H1 (cell line): ENCODE results near the gene FKBP1A. TPM values are rescaled to one million over a fixed set of nuclear protein-coding genes. Genes with fewer than 3 reads are reported as not detected.
A peak's percentile ranks its signal among the peaks of the same experiment; 100 is the strongest.

Source experiments
- CTCF ChIA-PET: fragments of 300-600 bp; sonication (Branson Sonifier 250); formaldehyde crosslinking; loops from one replicate; lab custom pipeline; 2021; ENCODE audit not compliant: partially characterized antibody; lab: Charles Lee
- POLR2A ChIA-PET: fragments of 300-600 bp; sonication (Branson Sonifier 250); formaldehyde crosslinking; loops from one replicate; lab custom pipeline; 2021; ENCODE audit warnings: inconsistent platforms; ENCODE audit not compliant: partially characterized antibody; lab: Charles Lee
- DNase-seq, 2 experiments: peaks; one replicate each; pipeline versions ENCODE4 v3.0.0 to v3.0.0-alpha.2; 2010 to 2022; ENCODE audit warnings: low spot score in 2 of 2, low read depth in 1 of 2, mixed read lengths in 1 of 2
- FAIRE-seq: peaks from 2 replicates; lab custom pipeline; 2011; peaks lifted over from hg19 to GRCh38; lab: Jason Lieb, UNC
- H2AFZ ChIP-seq: 2 replicates; pipeline ENCODE4 v1.8.1; 2012; ENCODE audit warnings: low read length, inconsistent platforms
- H2AK5ac ChIP-seq: 2 replicates; pipeline ENCODE4 v1.6.1; 2013; ENCODE audit warnings: low read depth, low read length
- H2BK120ac ChIP-seq: replicated peaks from 2 replicates; pipeline ENCODE3; 2013; ENCODE audit warnings: low read depth, low read length, inconsistent platforms
- H2BK12ac ChIP-seq: 2 replicates; pipeline ENCODE4 v1.6.1; 2013; ENCODE audit warnings: low read depth, low read length
- H2BK15ac ChIP-seq: 2 replicates; pipeline ENCODE4 v1.6.1; 2013; ENCODE audit warnings: low read length
- H2BK20ac ChIP-seq: 2 replicates; pipeline ENCODE4 v1.6.1; 2013; ENCODE audit warnings: low read length
- H2BK5ac ChIP-seq: 2 replicates; pipeline ENCODE4 v1.6.1; 2013; ENCODE audit warnings: low read depth, low read length
- H3K14ac ChIP-seq: 2 replicates; pipeline ENCODE4 v1.6.1; 2013; ENCODE audit warnings: inconsistent platforms; ENCODE audit not compliant: insufficient read length
- H3K18ac ChIP-seq: 2 replicates; pipeline ENCODE4 v1.6.1; 2013; ENCODE audit warnings: low read length; ENCODE audit errors: extremely low read depth
- H3K23ac ChIP-seq: 2 replicates; pipeline ENCODE4 v1.6.1; 2013; ENCODE audit warnings: inconsistent platforms; ENCODE audit not compliant: insufficient read length
- H3K23me2 ChIP-seq: 2 replicates; pipeline ENCODE4 v1.6.1; 2013; ENCODE audit warnings: low read depth, low read length
- H3K27ac ChIP-seq: 2 replicates; pipeline ENCODE4 v1.6.1; 2011; ENCODE audit warnings: low read depth, low read length, inconsistent platforms
- H3K27me3 ChIP-seq, 4 experiments: replicated peaks in 1 of 4; 1 replicate in 1 of 4; 2 replicates in 3 of 4; pipeline versions ENCODE4 v1.6.1 to v1.8.1; 2011 to 2013; ENCODE audit warnings: low read length in 3 of 4, mild to moderate bottlenecking in 3 of 4, inconsistent platforms in 2 of 4, mixed read lengths in 2 of 4, moderate library complexity in 1 of 4; ENCODE audit not compliant: control insufficient read depth in 3 of 4, insufficient read depth in 3 of 4; ENCODE audit errors: extremely low read depth in 1 of 4
- H3K36me3 ChIP-seq, 4 experiments: 2 replicates each; pipeline versions ENCODE4 v1.6.1 to v1.8.1; 2011 to 2013; ENCODE audit warnings: mild to moderate bottlenecking in 4 of 4, low read length in 3 of 4, moderate library complexity in 2 of 4, control low read depth in 1 of 4, inconsistent platforms in 1 of 4; ENCODE audit not compliant: insufficient read depth in 4 of 4, control insufficient read depth in 2 of 4
- H3K4ac ChIP-seq: replicated peaks from 2 replicates; pipeline ENCODE3; 2013; ENCODE audit warnings: low read length, low read depth, mixed read lengths, inconsistent platforms; ENCODE audit not compliant: insufficient read length
- H3K4me1 ChIP-seq, 4 experiments: replicated peaks in 1 of 4; 1 replicate in 1 of 4; 2 replicates in 3 of 4; pipeline versions ENCODE4 v1.6.1 to v1.8.1; 2011 to 2013; ENCODE audit warnings: low read length in 3 of 4, inconsistent platforms in 2 of 4, mixed read lengths in 1 of 4; ENCODE audit not compliant: insufficient read depth in 4 of 4, control insufficient read depth in 3 of 4
- H3K4me2 ChIP-seq, 2 experiments: 2 replicates each; pipeline versions ENCODE4 v1.6.1 to v1.8.1; 2011 to 2013; ENCODE audit warnings: low read depth in 2 of 2, low read length in 2 of 2, control low read depth in 1 of 2, inconsistent platforms in 1 of 2, mild to moderate bottlenecking in 1 of 2; ENCODE audit not compliant: insufficient read depth in 1 of 2
- H3K4me3 ChIP-seq, 4 experiments: fragments of 200-600, 300-600 bp in 1 of 4; sonication (generic), shearing (Covaris generic), sonication (Bioruptor Twin) in 1 of 4; 2 replicates each; pipeline versions ENCODE4 v1.5.1 to v1.8.1; 2011 to 2016; ENCODE audit warnings: low read length in 4 of 4, low read depth in 3 of 4, control low read depth in 2 of 4, inconsistent platforms in 2 of 4, mild to moderate bottlenecking in 2 of 4, mixed read lengths in 1 of 4, moderate library complexity in 1 of 4; ENCODE audit not compliant: insufficient read depth in 2 of 4; ENCODE audit errors: extremely low read depth in 1 of 4
- H3K56ac ChIP-seq: replicated peaks from 2 replicates; pipeline ENCODE3; 2013; ENCODE audit warnings: low read depth, mild to moderate bottlenecking, mixed read lengths, low read length, inconsistent platforms; ENCODE audit not compliant: insufficient read length
- H3K79me1 ChIP-seq: 2 replicates; pipeline ENCODE4 v1.6.1; 2013; ENCODE audit warnings: low read depth, low read length, control low read depth
- H3K79me2 ChIP-seq, 2 experiments: 2 replicates each; pipeline versions ENCODE4 v1.6.1 to v1.8.1; 2012 to 2013; ENCODE audit warnings: low read length in 2 of 2, mild to moderate bottlenecking in 2 of 2, inconsistent platforms in 1 of 2; ENCODE audit not compliant: insufficient read depth in 2 of 2, control insufficient read depth in 1 of 2
- H3K9ac ChIP-seq, 4 experiments: replicated peaks in 1 of 4; 1 replicate in 1 of 4; 2 replicates in 3 of 4; pipeline versions ENCODE4 v1.6.1 to v1.8.1; 2011 to 2013; ENCODE audit warnings: low read depth in 3 of 4, low read length in 3 of 4, control low read depth in 2 of 4, mild to moderate bottlenecking in 2 of 4, moderate library complexity in 2 of 4, inconsistent platforms in 1 of 4; ENCODE audit errors: extremely low read depth in 1 of 4
- H3K9me3 ChIP-seq, 2 experiments: 2 replicates each; pipeline versions ENCODE4 v1.6.1 to v1.8.1; 2012 to 2013; ENCODE audit warnings: mild to moderate bottlenecking in 2 of 2, moderate library complexity in 2 of 2, control low read depth in 1 of 2, inconsistent platforms in 1 of 2, low read depth in 1 of 2, low read length in 1 of 2, mixed read lengths in 1 of 2; ENCODE audit not compliant: insufficient read depth in 2 of 2
- H4K20me1 ChIP-seq, 2 experiments: replicated peaks in 1 of 2; 2 replicates each; pipeline versions ENCODE3 to v1.8.1; 2011 to 2013; ENCODE audit warnings: inconsistent platforms in 2 of 2, low read length in 2 of 2, mild to moderate bottlenecking in 1 of 2; ENCODE audit not compliant: insufficient read depth in 2 of 2, control insufficient read depth in 1 of 2
- H4K5ac ChIP-seq: 2 replicates; pipeline ENCODE4 v1.6.1; 2013; ENCODE audit warnings: low read length, low read depth, mixed read lengths, inconsistent platforms; ENCODE audit not compliant: insufficient read length
- H4K8ac ChIP-seq: 2 replicates; pipeline ENCODE4 v1.8.0; 2013; ENCODE audit warnings: mild to moderate bottlenecking, moderate library complexity, low read length, inconsistent platforms; ENCODE audit not compliant: insufficient read depth; ENCODE audit errors: extremely low read depth
- H4K91ac ChIP-seq: replicated peaks from 2 replicates; pipeline ENCODE3; 2013; ENCODE audit warnings: low read length, mixed read lengths, inconsistent platforms; ENCODE audit not compliant: insufficient read length
- ATF2 ChIP-seq: IDR thresholded peaks from 2 replicates; pipeline ENCODE4 v1.6.1; 2012; ENCODE audit warnings: low read length, inconsistent platforms
- CBX8 ChIP-seq: fragments of 300-800, 300-1000 bp; sonication (generic); IDR thresholded peaks from 2 replicates; pipeline ENCODE4 v1.7.1; 2016; ENCODE audit warnings: low read depth, low read length, borderline replicate concordance
- PHF8 ChIP-seq: fragments of 200-600 bp; sonication (generic); conservative IDR thresholded peaks from 2 replicates; pipeline ENCODE4 v1.7.1; 2012; ENCODE audit warnings: low read depth, mild to moderate bottlenecking, inconsistent platforms, low read length, moderate library complexity
- RAD21 ChIP-seq, 2 experiments: IDR thresholded peaks in 1 of 2; conservative IDR thresholded peaks in 1 of 2; 2 replicates each; pipeline ENCODE4 v1.6.1; 2011; ENCODE audit warnings: low read depth in 2 of 2, low read length in 2 of 2, improper control_type of control experiment in 1 of 2, inconsistent platforms in 1 of 2, mild to moderate bottlenecking in 1 of 2, moderate library complexity in 1 of 2
- SRF ChIP-seq: IDR thresholded peaks from 2 replicates; pipeline ENCODE4 v1.6.1; 2011; ENCODE audit warnings: mild to moderate bottlenecking, low read depth, low read length, moderate library complexity
- SUZ12 ChIP-seq: fragments of 200-600 bp; sonication (generic); IDR thresholded peaks from 2 replicates; pipeline ENCODE4 v1.6.1; 2012; ENCODE audit warnings: mild to moderate bottlenecking, inconsistent platforms, low read length, moderate library complexity, mixed read lengths
- TBP ChIP-seq: IDR thresholded peaks from 2 replicates; pipeline ENCODE4 v1.6.1; 2011; ENCODE audit warnings: low read depth, low read length, improper control_type of control experiment
- YY1 ChIP-seq: IDR thresholded peaks from 2 replicates; pipeline ENCODE4 v1.6.1; 2011; ENCODE audit warnings: low read depth, mild to moderate bottlenecking, low read length
- ZNF274 ChIP-seq: IDR thresholded peaks from 2 replicates; pipeline ENCODE4 v1.7.0; 2012; ENCODE audit warnings: low read length, borderline replicate concordance; ENCODE audit errors: extremely low read depth
- WGBS, 2 experiments: shearing (Covaris generic) in 1 of 2; methylation state at CpG; one replicate each; pipeline versions ENCODE4 v1.1.6 to v1.1.7; 2013 to 2015; ENCODE audit warnings: low lambda C conversion rate in 2 of 2, mixed read lengths in 2 of 2, inconsistent platforms in 1 of 2, low coverage in 1 of 2, missing lambda C conversion rate in 1 of 2; ENCODE audit not compliant: insufficient replicate concordance in 2 of 2, insufficient coverage in 1 of 2, insufficient read length in 1 of 2; ENCODE audit errors: extremely low coverage in 1 of 2, missing lambda C conversion rate in 1 of 2; 5-methylcytosine and 5-hydroxymethylcytosine counted together
- polyA plus RNA-seq, 7 experiments: library from polyadenylated mRNA; depleted of rRNA in 3 of 7; stranded (reverse) in 5 of 7; unstranded in 2 of 7; fragments of >200 nt in 5 of 7; fragments of 200-250 nt in 2 of 7; gene quantifications; 1 replicate in 5 of 7; 2 replicates in 1 of 7; 4 replicates in 1 of 7; pipeline versions ENCODE4 v1.2.1 to v1.2.3, GENCODE V29; 2011 to 2013; ENCODE audit warnings: missing spikeins in 2 of 7, mixed read lengths in 2 of 7
- total RNA-seq: library from RNA; stranded (reverse); fragmentation: NEBNext Ultra II Directional; extraction: Animal tissue kit (Norgen Biotek cat#: 25700); gene quantifications from 2 replicates; pipeline ENCODE4 v1.2.1, GENCODE V29; 2021

The FKBP1A gene
- total and polyA plus RNA-seq, 2 of the 8 experiments (the other 6 are each of a cell fraction or from before 2014, with no cell fraction given), result 250 to 685 TPM

- FAIRE-seq (no peak), DNase-seq (peak in 1 of 2 experiments; percentile 34)
- no peak within 1 kb of the TSS; a peak in 1 of 7 replicates for H3K9ac ChIP-seq
- H2BK12ac ChIP-seq, result no peak within 1 kb of the TSS
- H3K4me1 ChIP-seq, result peaks cover 2 to 13% (median 5%) of the 10 kb centered on the region in 4 experiments; a peak in 6 of 7 replicates
- H3K4me3 ChIP-seq, result no peak within 1 kb of the TSS
- WGBS, 2 experiments, result 94% methylated on average over 8 of the region's 8 CpGs; no CpG with 5 or more reads in 1 of the 2 experiments
- ChIA-PET CTCF (interaction anchor here (1.0 to 3.5 kb wide), 4 partner anchors 10 to 175 kb away, joined by 3 to 13 read pairs (median 4); no protein-coding TSS in a partner anchor), POLR2A (interaction anchor here (0.6 to 6.5 kb wide), 8 partner anchors 9 to 122 kb away, joined by 3 to 34 read pairs (median 3); no protein-coding TSS in a partner anchor)
- H4K91ac ChIP-seq, result no peak within 1 kb of the TSS
- no peak within 1 kb of the TSS for H2BK15ac ChIP-seq
- TF ChIP-seq RAD21 (IDR thresholded peaks at IDR 0.05 in 1 of 2, conservative IDR thresholded peaks at IDR 0.05 in 1 of 2; ENCODE audit: low read depth in 2 of 2, low read length in 2 of 2) (no peak), SUZ12 (no peak), YY1 (no peak), SRF (no peak), CBX8 (no peak), TBP (no peak), ATF2 (no peak), ZNF274 (no peak), PHF8 (no peak)
- H3K36me3 ChIP-seq, result peaks cover 0 to 3% (median 1%) of the 10 kb centered on the region in 4 experiments; a peak in 1 of 8 replicates
- H2BK5ac ChIP-seq, result no peak within 1 kb of the TSS
- no peak within 1 kb of the TSS for H3K23ac ChIP-seq
- no peak within 1 kb of the TSS for H3K14ac ChIP-seq
- H4K5ac ChIP-seq, result no peak within 1 kb of the TSS
- H3K4me2 ChIP-seq, result no peak within 1 kb of the TSS
- peaks cover 10% of the 10 kb centered on the region for H3K23me2 ChIP-seq
- peaks cover 4 to 36% of the 10 kb centered on the region in 2 experiments for H4K20me1 ChIP-seq
- no peak within 1 kb of the TSS for H2AFZ ChIP-seq
- H3K27me3 ChIP-seq, result no peaks in the 10 kb centered on the region
- H3K9me3 ChIP-seq, result no peaks in the 10 kb centered on the region
- no peak within 1 kb of the TSS for H3K18ac ChIP-seq
- no peak within 1 kb of the TSS for H3K56ac ChIP-seq
- H3K4ac ChIP-seq, result no peak within 1 kb of the TSS
- H3K79me2 ChIP-seq, result peaks cover 22 to 53% of the 10 kb centered on the region in 2 experiments
- H3K27ac ChIP-seq, result no peak within 1 kb of the TSS
- no peak within 1 kb of the TSS for H2AK5ac ChIP-seq
- H3K79me1 ChIP-seq, result peaks cover 36% of the 10 kb centered on the region
- peak within 1 kb of the TSS; percentile 60; the same call in 1 of the 2 replicates for H4K8ac ChIP-seq
- no peak within 1 kb of the TSS for H2BK120ac ChIP-seq
- no peak within 1 kb of the TSS for H2BK20ac ChIP-seq
Observed at GRCh38 chr20:1328680-1329330, 64.0 kb downstream of the FKBP1A start, which contains the start of gene SDCBP2. TSS of gene SDCBP2 (minus strand) at chr20:1329139. CDS start at chr20:1320416, 8,723 bp downstream.
